ENCODE data around the gene BBOF1. TPM values are rescaled to one million over a fixed set of nuclear protein-coding genes. Genes with fewer than 3 reads are reported as not detected.

Gene BBOF1
- total RNA-seq, 1 experiment from 2014 or later = 4.0 TPM

- Histone ChIP-seq H3K27me3 (ENCODE audit: insufficient read depth, low read length) (no peaks in the 10 kb centered on the region), H3K27ac (ENCODE audit: low read depth, low read length) (no peak overlapping the region), H3K9ac (ENCODE audit: low read length) (no peak overlapping the region), H3K4me2 (ENCODE audit: low read length) (no peak overlapping the region), H3K79me2 (ENCODE audit: insufficient read depth, low read length) (no peaks in the 10 kb centered on the region), H3K36me3 (ENCODE audit: control insufficient read depth in 1 of 2, insufficient read depth in 2 of 2, low read length in 2 of 2) (peaks cover 2 to 3% of the 10 kb centered on the region in 2 experiments; a peak in 1 of 4 replicates), H2AFZ (ENCODE audit: low read depth, low read length, poor library complexity, severe bottlenecking) (no peak overlapping the region), H3K9me3 (ENCODE audit: control insufficient read depth in 1 of 2, insufficient read depth in 1 of 2, low read depth in 1 of 2, low read length in 2 of 2) (no peaks in the 10 kb centered on the region), H3K4me3 (replicated peaks in 1 of 2; ENCODE audit: low read depth in 1 of 2, low read length in 2 of 2) (no peak overlapping the region), H3K4me1 (ENCODE audit: control insufficient read depth in 1 of 2, insufficient read depth in 2 of 2, low read length in 2 of 2) (no peaks in the 10 kb centered on the region), H4K20me1 (ENCODE audit: insufficient read depth) (no peaks in the 10 kb centered on the region), H3K9me2 (ENCODE audit: insufficient read depth) (no peaks in the 10 kb centered on the region)
- DNase-seq (ENCODE audit: low read depth, low spot score) = no peak
- RAD21 ChIA-PET (ENCODE audit: low non-redundant PET in 1 of 2, low total read pairs in 2 of 2, uncharacterized antibody in 2 of 2, unreplicated experiment in 2 of 2) = no interaction called here
- ATAC-seq = no peak
- CTCF ChIA-PET = no interaction called here
- TF ChIP-seq ZNF274 (IDR thresholded peaks at IDR 0.05; ENCODE audit: low read depth, low read length) (no peak), YY1 (IDR thresholded peaks at IDR 0.05; ENCODE audit: extremely low read depth, insufficient replicate concordance, low read depth, low read length) (no peak), CBX3 (IDR thresholded peaks at IDR 0.05; ENCODE audit: low read depth) (no peak), SRF (IDR thresholded peaks at IDR 0.05; ENCODE audit: low read depth) (no peak), SP1 (IDR thresholded peaks at IDR 0.05; ENCODE audit: low read depth) (no peak), FOSL1 (IDR thresholded peaks at IDR 0.05; ENCODE audit: low read depth) (no peak), EGR1 (IDR thresholded peaks at IDR 0.05; ENCODE audit: low read depth) (no peak), EZH2 (IDR thresholded peaks at IDR 0.05) (no peak), ELF1 (IDR thresholded peaks at IDR 0.05; ENCODE audit: borderline replicate concordance, low read depth) (no peak), TCF7L2 (IDR thresholded peaks at IDR 0.05; ENCODE audit: borderline replicate concordance, extremely low read depth, insufficient read depth, insufficient read length) (no peak)
- TF ChIP-seq, protein P1, sequence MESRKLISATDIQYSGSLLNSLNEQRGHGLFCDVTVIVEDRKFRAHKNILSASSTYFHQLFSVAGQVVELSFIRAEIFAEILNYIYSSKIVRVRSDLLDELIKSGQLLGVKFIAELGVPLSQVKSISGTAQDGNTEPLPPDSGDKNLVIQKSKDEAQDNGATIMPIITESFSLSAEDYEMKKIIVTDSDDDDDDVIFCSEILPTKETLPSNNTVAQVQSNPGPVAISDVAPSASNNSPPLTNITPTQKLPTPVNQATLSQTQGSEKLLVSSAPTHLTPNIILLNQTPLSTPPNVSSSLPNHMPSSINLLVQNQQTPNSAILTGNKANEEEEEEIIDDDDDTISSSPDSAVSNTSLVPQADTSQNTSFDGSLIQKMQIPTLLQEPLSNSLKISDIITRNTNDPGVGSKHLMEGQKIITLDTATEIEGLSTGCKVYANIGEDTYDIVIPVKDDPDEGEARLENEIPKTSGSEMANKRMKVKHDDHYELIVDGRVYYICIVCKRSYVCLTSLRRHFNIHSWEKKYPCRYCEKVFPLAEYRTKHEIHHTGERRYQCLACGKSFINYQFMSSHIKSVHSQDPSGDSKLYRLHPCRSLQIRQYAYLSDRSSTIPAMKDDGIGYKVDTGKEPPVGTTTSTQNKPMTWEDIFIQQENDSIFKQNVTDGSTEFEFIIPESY (IDR thresholded peaks at IDR 0.05; ENCODE audit: extremely low read depth, insufficient replicate concordance, low read length) = no peak
- TF ChIP-seq, protein P2, sequence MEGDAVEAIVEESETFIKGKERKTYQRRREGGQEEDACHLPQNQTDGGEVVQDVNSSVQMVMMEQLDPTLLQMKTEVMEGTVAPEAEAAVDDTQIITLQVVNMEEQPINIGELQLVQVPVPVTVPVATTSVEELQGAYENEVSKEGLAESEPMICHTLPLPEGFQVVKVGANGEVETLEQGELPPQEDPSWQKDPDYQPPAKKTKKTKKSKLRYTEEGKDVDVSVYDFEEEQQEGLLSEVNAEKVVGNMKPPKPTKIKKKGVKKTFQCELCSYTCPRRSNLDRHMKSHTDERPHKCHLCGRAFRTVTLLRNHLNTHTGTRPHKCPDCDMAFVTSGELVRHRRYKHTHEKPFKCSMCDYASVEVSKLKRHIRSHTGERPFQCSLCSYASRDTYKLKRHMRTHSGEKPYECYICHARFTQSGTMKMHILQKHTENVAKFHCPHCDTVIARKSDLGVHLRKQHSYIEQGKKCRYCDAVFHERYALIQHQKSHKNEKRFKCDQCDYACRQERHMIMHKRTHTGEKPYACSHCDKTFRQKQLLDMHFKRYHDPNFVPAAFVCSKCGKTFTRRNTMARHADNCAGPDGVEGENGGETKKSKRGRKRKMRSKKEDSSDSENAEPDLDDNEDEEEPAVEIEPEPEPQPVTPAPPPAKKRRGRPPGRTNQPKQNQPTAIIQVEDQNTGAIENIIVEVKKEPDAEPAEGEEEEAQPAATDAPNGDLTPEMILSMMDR (IDR thresholded peaks at IDR 0.05 in 2 of 3, conservative IDR thresholded peaks at IDR 0.05 in 1 of 3; ENCODE audit: borderline replicate concordance in 1 of 3, insufficient read depth in 1 of 3, low read depth in 2 of 3, low read length in 2 of 3) = no peak
- TF ChIP-seq, protein P3, sequence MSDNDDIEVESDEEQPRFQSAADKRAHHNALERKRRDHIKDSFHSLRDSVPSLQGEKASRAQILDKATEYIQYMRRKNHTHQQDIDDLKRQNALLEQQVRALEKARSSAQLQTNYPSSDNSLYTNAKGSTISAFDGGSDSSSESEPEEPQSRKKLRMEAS (IDR thresholded peaks at IDR 0.05) = no peak
- TF ChIP-seq, protein P4, sequence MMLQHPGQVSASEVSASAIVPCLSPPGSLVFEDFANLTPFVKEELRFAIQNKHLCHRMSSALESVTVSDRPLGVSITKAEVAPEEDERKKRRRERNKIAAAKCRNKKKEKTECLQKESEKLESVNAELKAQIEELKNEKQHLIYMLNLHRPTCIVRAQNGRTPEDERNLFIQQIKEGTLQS (IDR thresholded peaks at IDR 0.05) = no peak
- POLR2A ChIA-PET = no interaction called here
- no TSS peak for BruUV-seq (replicated peaks)
- intact Hi-C loops (cut with micrococcal nuclease) = no loop called here
Measured at GRCh38 chr14:74105381-74105780, 86.2 kb downstream of the BBOF1 start.
